H9 (cell line): ENCODE results near the gene DUSP28. TPM values are rescaled to one million over a fixed set of nuclear protein-coding genes. Genes with fewer than 3 reads are reported as not detected.

Experiments used
- DNase-seq: peaks from one replicate; pipeline ENCODE4 v3.0.0-alpha.2; 2017
- H2AFZ ChIP-seq: one replicate; pipeline ENCODE4 v1.6.1; 2013; ENCODE audit warnings: mild to moderate bottlenecking, low read length, control low read depth, moderate library complexity
- H2AK5ac ChIP-seq: 2 replicates; pipeline ENCODE4 v1.6.1; 2013; ENCODE audit warnings: low read length, control low read depth, mixed read lengths; ENCODE audit not compliant: insufficient read length
- H2BK120ac ChIP-seq: one replicate; pipeline ENCODE4 v1.6.1; 2013; ENCODE audit warnings: low read depth, mild to moderate bottlenecking, low read length, control low read depth, inconsistent platforms; ENCODE audit not compliant: poor library complexity, severe bottlenecking
- H2BK12ac ChIP-seq: 2 replicates; pipeline ENCODE4 v1.6.1; 2013; ENCODE audit warnings: low read length, control low read depth, mixed read lengths, low read depth; ENCODE audit not compliant: insufficient read length
- H2BK15ac ChIP-seq: 2 replicates; pipeline ENCODE4 v1.6.1; 2013; ENCODE audit warnings: low read depth, low read length, control low read depth
- H2BK20ac ChIP-seq: one replicate; pipeline ENCODE4 v1.6.1; 2013; ENCODE audit warnings: low read depth, mild to moderate bottlenecking, low read length, control low read depth, inconsistent platforms; ENCODE audit not compliant: poor library complexity, severe bottlenecking
- H2BK5ac ChIP-seq: 2 replicates; pipeline ENCODE4 v1.6.1; 2013; ENCODE audit warnings: low read length, control low read depth, mixed read lengths; ENCODE audit not compliant: insufficient read length
- H3K14ac ChIP-seq: 2 replicates; pipeline ENCODE4 v1.6.1; 2013; ENCODE audit warnings: low read length, control low read depth; ENCODE audit not compliant: insufficient read depth
- H3K18ac ChIP-seq: 2 replicates; pipeline ENCODE4 v1.6.1; 2013; ENCODE audit warnings: low read depth, mild to moderate bottlenecking, mixed read lengths, low read length, control low read depth; ENCODE audit not compliant: insufficient read length
- H3K23ac ChIP-seq: 2 replicates; pipeline ENCODE4 v1.6.1; 2013; ENCODE audit warnings: low read length, control low read depth, mixed read lengths, low read depth; ENCODE audit not compliant: insufficient read length
- H3K23me2 ChIP-seq: 2 replicates; pipeline ENCODE4 v1.6.1; 2013; ENCODE audit warnings: low read depth, mild to moderate bottlenecking, mixed read lengths, low read length, control low read depth; ENCODE audit not compliant: insufficient read length, poor library complexity, severe bottlenecking
- H3K27ac ChIP-seq: 2 replicates; pipeline ENCODE4 v1.5.1; 2013; ENCODE audit warnings: low read length, control low read depth, mixed read lengths, low read depth; ENCODE audit not compliant: insufficient read length
- H3K27me3 ChIP-seq: 2 replicates; pipeline ENCODE4 v1.6.1; 2013; ENCODE audit warnings: low read length, control low read depth, inconsistent platforms; ENCODE audit not compliant: insufficient read depth
- H3K4ac ChIP-seq: 2 replicates; pipeline ENCODE4 v1.6.1; 2013; ENCODE audit warnings: low read depth, mild to moderate bottlenecking, control low read depth, inconsistent platforms, low read length, moderate library complexity
- H3K4me1 ChIP-seq: 2 replicates; pipeline ENCODE4 v1.6.1; 2013; ENCODE audit warnings: low read length, control low read depth, inconsistent platforms; ENCODE audit not compliant: insufficient read depth
- H3K4me2 ChIP-seq: 2 replicates; pipeline ENCODE4 v1.6.1; 2013; ENCODE audit warnings: low read length, control low read depth, mixed read lengths; ENCODE audit not compliant: insufficient read length, insufficient read depth
- H3K56ac ChIP-seq: 2 replicates; pipeline ENCODE4 v1.6.1; 2013; ENCODE audit warnings: low read depth, mild to moderate bottlenecking, mixed read lengths, low read length, control low read depth; ENCODE audit not compliant: insufficient read length
- H3K79me1 ChIP-seq: 2 replicates; pipeline ENCODE4 v1.6.1; 2013; ENCODE audit warnings: low read depth, mild to moderate bottlenecking, moderate library complexity, low read length, control low read depth, inconsistent platforms; ENCODE audit not compliant: insufficient read depth, poor library complexity, severe bottlenecking
- H3K79me2 ChIP-seq: 2 replicates; pipeline ENCODE4 v1.6.1; 2013; ENCODE audit warnings: low read length, control low read depth, inconsistent platforms; ENCODE audit not compliant: insufficient read depth
- H3K9ac ChIP-seq: 2 replicates; pipeline ENCODE4 v1.6.1; 2013; ENCODE audit warnings: low read length, control low read depth, mixed read lengths; ENCODE audit not compliant: insufficient read length; ENCODE audit errors: extremely low read depth
- H3K9me3 ChIP-seq: one replicate; pipeline ENCODE4 v1.6.1; 2013; ENCODE audit warnings: low read depth, low read length, inconsistent platforms; ENCODE audit not compliant: control insufficient read depth
- H3T11ph ChIP-seq: one replicate; pipeline ENCODE4 v1.6.1; 2013; ENCODE audit warnings: mild to moderate bottlenecking, low read length, control low read depth, inconsistent platforms
- H4K20me1 ChIP-seq: one replicate; pipeline ENCODE4 v1.6.1; 2013; ENCODE audit not compliant: control insufficient read depth, insufficient read length, insufficient read depth
- H4K5ac ChIP-seq: 2 replicates; pipeline ENCODE4 v1.6.1; 2013; ENCODE audit warnings: low read depth, mild to moderate bottlenecking, mixed read lengths, low read length, control low read depth; ENCODE audit not compliant: insufficient read length
- H4K8ac ChIP-seq: replicated peaks from 2 replicates; pipeline ENCODE4 v1.6.1; 2013; ENCODE audit warnings: low read length, control low read depth, mixed read lengths, low read depth; ENCODE audit not compliant: insufficient read length
- H4K91ac ChIP-seq: 2 replicates; pipeline ENCODE4 v1.6.1; 2013; ENCODE audit warnings: low read depth, mild to moderate bottlenecking, moderate library complexity, mixed read lengths, low read length, control low read depth; ENCODE audit not compliant: insufficient read length
- H3K27ac Mint-ChIP-seq, 3 experiments: 2 replicates in 2 of 3; 3 replicates in 1 of 3; pipeline ENCODE4 v1.8.0; 2020 to 2021; ENCODE audit warnings: mixed read lengths in 3 of 3, mild to moderate bottlenecking in 1 of 3, moderate library complexity in 1 of 3
- H3K27me3 Mint-ChIP-seq: 2 replicates; pipeline ENCODE4 v1.8.0; 2021; ENCODE audit warnings: low read depth, mild to moderate bottlenecking, moderate library complexity, mixed read lengths
- H3K36me3 Mint-ChIP-seq, 3 experiments: 2 replicates in 2 of 3; 3 replicates in 1 of 3; pipeline ENCODE4 v1.8.0; 2020 to 2021; ENCODE audit warnings: low read depth in 3 of 3, mixed read lengths in 3 of 3; ENCODE audit not compliant: insufficient read depth in 1 of 3
- H3K4me1 Mint-ChIP-seq, 2 experiments: 2 replicates each; pipeline ENCODE4 v1.8.0; 2020; ENCODE audit warnings: mixed read lengths in 2 of 2
- H3K4me3 Mint-ChIP-seq, 2 experiments: 2 replicates in 1 of 2; 3 replicates in 1 of 2; pipeline ENCODE4 v1.8.0; 2020 to 2021; ENCODE audit warnings: mild to moderate bottlenecking in 2 of 2, mixed read lengths in 2 of 2, moderate library complexity in 1 of 2
- H3K9me3 Mint-ChIP-seq, 2 experiments: 2 replicates in 1 of 2; 3 replicates in 1 of 2; pipeline ENCODE4 v1.8.0; 2020; ENCODE audit warnings: mild to moderate bottlenecking in 2 of 2, mixed read lengths in 2 of 2, moderate library complexity in 1 of 2
- WGBS: extraction: QIAGEN DNeasy Blood & Tissue Kit; methylation state at CpG from one replicate; pipeline ENCODE4 v1.1.7; 2013; ENCODE audit warnings: missing lambda C conversion rate, low lambda C conversion rate, mixed read lengths; ENCODE audit not compliant: insufficient read length; ENCODE audit errors: extremely low coverage; 5-methylcytosine and 5-hydroxymethylcytosine counted together
- total RNA-seq: library from RNA; stranded (reverse); gene quantifications from 2 replicates; pipeline ENCODE4 v1.2.1, GENCODE V29; 2021
- TF ChIP-seq, protein P1 (sequence below): fragments of 200-600 bp; sonication (generic); conservative IDR thresholded peaks from 3 replicates; pipeline ENCODE4 v1.8.0; 2021; ENCODE audit warnings: antibody characterized with exemption, mild to moderate bottlenecking

DUSP28 gene
- total RNA-seq, 1 experiment from 2014 or later = 1.6 TPM

DNA sequence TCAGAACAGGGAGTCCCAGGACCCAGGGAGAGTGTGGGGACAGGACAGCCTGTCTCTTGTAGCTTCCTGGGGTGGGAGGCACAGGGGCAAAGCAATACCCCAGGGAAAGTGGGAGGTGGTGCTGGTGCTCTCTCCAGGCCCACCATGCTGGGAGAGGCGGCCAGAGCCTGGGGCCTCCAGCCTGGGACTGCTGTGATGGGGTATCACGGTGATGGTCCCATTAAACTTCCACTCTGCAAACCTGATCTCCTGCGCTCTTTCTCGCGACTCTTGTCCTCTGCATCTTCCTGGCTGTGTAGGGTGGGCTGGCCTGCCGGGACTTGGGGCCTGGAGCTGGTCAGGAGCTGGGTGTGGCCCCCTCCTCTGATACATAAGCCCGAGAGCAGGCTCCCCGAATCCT is 18.3 kb downstream of the DUSP28 start:
- no peaks in the 10 kb centered on the region; a peak in 2 of 7 replicates for H3K36me3 Mint-ChIP-seq
- Histone ChIP-seq H3K9ac (no peak overlapping the region), H3K4me2 (no peak overlapping the region)

More for the DNA sequence above, 18.3 kb downstream of the DUSP28 start:
- Histone ChIP-seq H3K18ac (no peak overlapping the region), H3K79me1 (no peaks in the 10 kb centered on the region), H3K14ac (no peak overlapping the region), H3K4ac (no peak overlapping the region), H2AK5ac (no peak overlapping the region), H3K79me2 (no peaks in the 10 kb centered on the region), H2BK15ac (no peak overlapping the region), H3K23me2 (no peaks in the 10 kb centered on the region), H2BK20ac (no peak overlapping the region), H3K23ac (no peak overlapping the region), H2BK5ac (no peak overlapping the region), H2BK12ac (no peak overlapping the region), H4K8ac (no peak overlapping the region), H3K9me3 (no peaks in the 10 kb centered on the region), H3T11ph (no peak overlapping the region), H2BK120ac (no peak overlapping the region), H4K5ac (no peak overlapping the region), H3K27ac (no peak overlapping the region), H4K91ac (no peak overlapping the region), H3K27me3 (no peaks in the 10 kb centered on the region), H2AFZ (no peak overlapping the region), H3K4me1 (no peaks in the 10 kb centered on the region), H4K20me1 (no peaks in the 10 kb centered on the region), H3K56ac (no peak overlapping the region)
- DNase-seq = no peak
- H3K4me3 Mint-ChIP-seq = no peak overlapping the region
- no CpG with 5 or more reads among the region's 8 CpGs for WGBS
- H3K4me1 Mint-ChIP-seq = peaks cover 7 to 16% of the 10 kb centered on the region in 2 experiments
- H3K27ac Mint-ChIP-seq = no peak overlapping the region
- TF ChIP-seq, protein P1, sequence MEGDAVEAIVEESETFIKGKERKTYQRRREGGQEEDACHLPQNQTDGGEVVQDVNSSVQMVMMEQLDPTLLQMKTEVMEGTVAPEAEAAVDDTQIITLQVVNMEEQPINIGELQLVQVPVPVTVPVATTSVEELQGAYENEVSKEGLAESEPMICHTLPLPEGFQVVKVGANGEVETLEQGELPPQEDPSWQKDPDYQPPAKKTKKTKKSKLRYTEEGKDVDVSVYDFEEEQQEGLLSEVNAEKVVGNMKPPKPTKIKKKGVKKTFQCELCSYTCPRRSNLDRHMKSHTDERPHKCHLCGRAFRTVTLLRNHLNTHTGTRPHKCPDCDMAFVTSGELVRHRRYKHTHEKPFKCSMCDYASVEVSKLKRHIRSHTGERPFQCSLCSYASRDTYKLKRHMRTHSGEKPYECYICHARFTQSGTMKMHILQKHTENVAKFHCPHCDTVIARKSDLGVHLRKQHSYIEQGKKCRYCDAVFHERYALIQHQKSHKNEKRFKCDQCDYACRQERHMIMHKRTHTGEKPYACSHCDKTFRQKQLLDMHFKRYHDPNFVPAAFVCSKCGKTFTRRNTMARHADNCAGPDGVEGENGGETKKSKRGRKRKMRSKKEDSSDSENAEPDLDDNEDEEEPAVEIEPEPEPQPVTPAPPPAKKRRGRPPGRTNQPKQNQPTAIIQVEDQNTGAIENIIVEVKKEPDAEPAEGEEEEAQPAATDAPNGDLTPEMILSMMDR = no peak
- H3K27me3 Mint-ChIP-seq = no peaks in the 10 kb centered on the region
- H3K9me3 Mint-ChIP-seq = no peaks in the 10 kb centered on the region
